MM.1S (cell line): ENCODE results near the gene RS1.

Experiments used
- EZH2phosphoT487 ChIP-seq: fragments of 300-600 bp; sonication (generic); IDR thresholded peaks from 2 replicates; pipeline ENCODE4 v1.6.1; 2018; ENCODE audit warnings: antibody characterized with exemption, low read length
- TF ChIP-seq, protein P1 (sequence below): fragments of 300-600 bp; sonication (generic); IDR thresholded peaks from 2 replicates; pipeline ENCODE4 v1.5.1; 2016; ENCODE audit warnings: antibody characterized with exemption, low read length, mixed read lengths

DNA sequence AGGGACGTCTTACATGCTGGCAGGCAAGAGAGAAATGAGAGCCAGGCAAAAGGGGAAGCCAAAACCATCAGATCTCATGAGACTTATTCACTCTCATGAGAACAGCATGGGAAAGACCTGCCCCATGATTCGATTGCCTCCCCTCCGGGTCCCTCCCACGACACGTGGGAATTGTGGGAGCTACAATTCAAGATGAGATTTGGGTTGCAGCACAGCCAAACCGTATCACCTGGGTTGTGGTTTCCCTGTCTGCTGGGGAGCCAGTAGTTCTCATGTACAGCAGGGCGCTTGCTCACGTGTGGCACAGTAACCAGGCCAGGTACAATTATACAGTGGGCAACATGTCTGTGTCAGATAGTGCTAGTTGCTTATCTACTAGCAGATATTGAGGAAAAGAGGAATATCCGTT, 11.1 kb upstream of the RS1 start:
- TF ChIP-seq, protein P1, sequence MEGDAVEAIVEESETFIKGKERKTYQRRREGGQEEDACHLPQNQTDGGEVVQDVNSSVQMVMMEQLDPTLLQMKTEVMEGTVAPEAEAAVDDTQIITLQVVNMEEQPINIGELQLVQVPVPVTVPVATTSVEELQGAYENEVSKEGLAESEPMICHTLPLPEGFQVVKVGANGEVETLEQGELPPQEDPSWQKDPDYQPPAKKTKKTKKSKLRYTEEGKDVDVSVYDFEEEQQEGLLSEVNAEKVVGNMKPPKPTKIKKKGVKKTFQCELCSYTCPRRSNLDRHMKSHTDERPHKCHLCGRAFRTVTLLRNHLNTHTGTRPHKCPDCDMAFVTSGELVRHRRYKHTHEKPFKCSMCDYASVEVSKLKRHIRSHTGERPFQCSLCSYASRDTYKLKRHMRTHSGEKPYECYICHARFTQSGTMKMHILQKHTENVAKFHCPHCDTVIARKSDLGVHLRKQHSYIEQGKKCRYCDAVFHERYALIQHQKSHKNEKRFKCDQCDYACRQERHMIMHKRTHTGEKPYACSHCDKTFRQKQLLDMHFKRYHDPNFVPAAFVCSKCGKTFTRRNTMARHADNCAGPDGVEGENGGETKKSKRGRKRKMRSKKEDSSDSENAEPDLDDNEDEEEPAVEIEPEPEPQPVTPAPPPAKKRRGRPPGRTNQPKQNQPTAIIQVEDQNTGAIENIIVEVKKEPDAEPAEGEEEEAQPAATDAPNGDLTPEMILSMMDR = no peak
- no peak for TF ChIP-seq EZH2phosphoT487
